ENCODE results near the gene SRGAP1. TPM values are rescaled to one million over a fixed set of nuclear protein-coding genes. Genes with fewer than 3 reads are reported as not detected.

The SRGAP1 gene
- total RNA-seq, 1 experiment from 2014 or later: 65.0 TPM

GRCh38 chr12:63958876-63959580, 114.5 kb downstream of the SRGAP1 start:
- Mint-ChIP-seq H3K9me3 (ENCODE audit: unreplicated experiment) (no peaks in the 10 kb centered on the region), H3K36me3 (ENCODE audit: insufficient read depth, unreplicated experiment) (peaks cover 11% of the 10 kb centered on the region), H3K27me3 (ENCODE audit: insufficient read depth, unreplicated experiment) (no peaks in the 10 kb centered on the region), H3K4me1 (ENCODE audit: insufficient read depth, unreplicated experiment) (peaks cover 31% of the 10 kb centered on the region), H3K27ac (ENCODE audit: low read depth, unreplicated experiment) (no peak overlapping the region), H3K4me3 (ENCODE audit: unreplicated experiment) (no peak overlapping the region)
- no TSS peak for BruUV-seq (replicated peaks)
- CTCF ChIA-PET: no interaction called here
- DNase-seq (ENCODE audit: unreplicated experiment): no peak
- no peak for TF ChIP-seq CTCF (IDR thresholded peaks at IDR 0.05; ENCODE audit: unreplicated experiment)
- intact Hi-C loops (cut with micrococcal nuclease): no loop called here
- POLR2A ChIA-PET: interaction anchor here (1.0 to 1.6 kb wide), 3 partner anchors 12 to 58 kb away, joined by 3 to 8 read pairs (median 5); no protein-coding TSS in a partner anchor

- CTCF ChIA-PET: no interaction called here
- no peaks in the 10 kb centered on the region for H3K9me3 Mint-ChIP-seq (ENCODE audit: unreplicated experiment)
- H3K27me3 Mint-ChIP-seq (ENCODE audit: insufficient read depth, unreplicated experiment): no peaks in the 10 kb centered on the region
- no peak overlapping the region for H3K27ac Mint-ChIP-seq (ENCODE audit: low read depth, unreplicated experiment)
- no peak for TF ChIP-seq CTCF (IDR thresholded peaks at IDR 0.05; ENCODE audit: unreplicated experiment)
- BruUV-seq (replicated peaks): no TSS peak
- peaks cover 27% of the 10 kb centered on the region for H3K4me1 Mint-ChIP-seq (ENCODE audit: insufficient read depth, unreplicated experiment)
- intact Hi-C loops (cut with micrococcal nuclease): no loop called here
- POLR2A ChIA-PET: no interaction called here
- H3K4me3 Mint-ChIP-seq (ENCODE audit: unreplicated experiment): no peak overlapping the region
- peaks cover 11% of the 10 kb centered on the region for H3K36me3 Mint-ChIP-seq (ENCODE audit: insufficient read depth, unreplicated experiment)
- no peak for DNase-seq (ENCODE audit: unreplicated experiment)
These were observed 116.5 kb downstream of the SRGAP1 start for GRCh38 chr12:63961048-63961447.

GRCh38 chr12:63961543-63961942, 117.0 kb downstream of the SRGAP1 start:
- H3K9me3 Mint-ChIP-seq (ENCODE audit: unreplicated experiment): no peaks in the 10 kb centered on the region
- H3K36me3 Mint-ChIP-seq (ENCODE audit: insufficient read depth, unreplicated experiment): peaks cover 11% of the 10 kb centered on the region
- peaks cover 22% of the 10 kb centered on the region for H3K4me1 Mint-ChIP-seq (ENCODE audit: insufficient read depth, unreplicated experiment)
- intact Hi-C loops (cut with micrococcal nuclease): no loop called here
- no TSS peak for BruUV-seq (replicated peaks)
- no peak for DNase-seq (ENCODE audit: unreplicated experiment)
- H3K4me3 Mint-ChIP-seq (ENCODE audit: unreplicated experiment): no peak overlapping the region
- no peak for TF ChIP-seq CTCF (IDR thresholded peaks at IDR 0.05; ENCODE audit: unreplicated experiment)
- H3K27me3 Mint-ChIP-seq (ENCODE audit: insufficient read depth, unreplicated experiment): no peaks in the 10 kb centered on the region
- CTCF ChIA-PET: no interaction called here
- H3K27ac Mint-ChIP-seq (ENCODE audit: low read depth, unreplicated experiment): no peak overlapping the region
- POLR2A ChIA-PET: no interaction called here

GRCh38 chr12:63963868-63964267, 119.4 kb downstream of the SRGAP1 start:
- peaks cover 29% of the 10 kb centered on the region for H3K4me1 Mint-ChIP-seq (ENCODE audit: insufficient read depth, unreplicated experiment)
- ChIA-PET POLR2A (interaction anchor here (0.8 to 2.7 kb wide), 10 partner anchors 9 to 206 kb away, joined by 3 to 11 read pairs (median 4); no protein-coding TSS in a partner anchor), CTCF (interaction anchor here (0.7 to 3.3 kb wide), 7 partner anchors 9 to 832 kb away, joined by 3 to 14 read pairs (median 4); partner anchors contain the start of gene SRGAP1)
- no peak for TF ChIP-seq CTCF (IDR thresholded peaks at IDR 0.05; ENCODE audit: unreplicated experiment)
- no peaks in the 10 kb centered on the region for H3K27me3 Mint-ChIP-seq (ENCODE audit: insufficient read depth, unreplicated experiment)
- intact Hi-C loops (cut with micrococcal nuclease): no loop called here
- no TSS peak for BruUV-seq (replicated peaks)
- DNase-seq (ENCODE audit: unreplicated experiment): no peak
- no peak overlapping the region for H3K4me3 Mint-ChIP-seq (ENCODE audit: unreplicated experiment)
- no peaks in the 10 kb centered on the region for H3K9me3 Mint-ChIP-seq (ENCODE audit: unreplicated experiment)
- H3K36me3 Mint-ChIP-seq (ENCODE audit: insufficient read depth, unreplicated experiment): peaks cover 5% of the 10 kb centered on the region
- peak overlapping the region; percentile 46 for H3K27ac Mint-ChIP-seq (ENCODE audit: low read depth, unreplicated experiment)
